Measurements from ENCODE around the gene SLC18A3.

The SLC18A3 gene

DNA sequence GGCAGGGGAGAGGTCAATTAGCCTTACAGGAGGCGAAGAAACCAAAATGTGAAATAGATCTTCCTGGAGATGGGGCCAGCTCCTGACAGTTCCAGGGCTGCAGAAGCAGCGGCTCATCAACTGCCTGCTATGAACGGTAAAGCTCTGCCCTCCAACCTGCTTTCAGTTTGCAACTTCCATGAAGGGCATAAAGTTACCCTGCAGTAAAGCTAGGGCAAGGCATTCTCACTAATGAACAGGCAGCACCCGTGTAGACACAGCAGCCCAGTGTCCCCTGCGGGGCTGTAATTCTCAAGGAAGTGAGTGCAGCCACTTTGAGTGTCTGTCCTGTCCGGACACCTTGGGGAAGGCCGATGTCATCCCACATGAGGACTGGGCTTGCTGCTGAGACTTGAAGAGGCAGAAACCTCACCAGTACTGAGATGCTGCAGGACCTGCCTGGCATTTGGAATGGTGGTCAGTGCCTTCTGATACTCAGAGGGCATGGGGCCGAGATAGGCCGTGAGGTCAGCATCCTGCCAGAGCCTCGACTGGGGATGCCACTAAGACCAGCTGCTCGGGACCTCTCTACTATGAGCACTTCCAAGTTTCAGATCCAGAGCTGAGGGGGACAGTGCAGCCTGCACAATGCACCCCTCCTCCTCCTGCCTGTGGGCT lies 43.3 kb downstream of the SLC18A3 start:
- DNase-seq = no peak

- DNase-seq = no peak
These were observed 44.1 kb downstream of the SLC18A3 start for GRCh38 chr10:49654036-49654693.

- no peak for DNase-seq
These were observed 45.0 kb downstream of the SLC18A3 start for GRCh38 chr10:49655099-49655498.

- no peak for DNase-seq
These were observed 46.9 kb downstream of the SLC18A3 start for GRCh38 chr10:49656845-49657493.

GRCh38 chr10:49657606-49658005 lies 47.5 kb downstream of the SLC18A3 start:
- DNase-seq = no peak

DNA sequence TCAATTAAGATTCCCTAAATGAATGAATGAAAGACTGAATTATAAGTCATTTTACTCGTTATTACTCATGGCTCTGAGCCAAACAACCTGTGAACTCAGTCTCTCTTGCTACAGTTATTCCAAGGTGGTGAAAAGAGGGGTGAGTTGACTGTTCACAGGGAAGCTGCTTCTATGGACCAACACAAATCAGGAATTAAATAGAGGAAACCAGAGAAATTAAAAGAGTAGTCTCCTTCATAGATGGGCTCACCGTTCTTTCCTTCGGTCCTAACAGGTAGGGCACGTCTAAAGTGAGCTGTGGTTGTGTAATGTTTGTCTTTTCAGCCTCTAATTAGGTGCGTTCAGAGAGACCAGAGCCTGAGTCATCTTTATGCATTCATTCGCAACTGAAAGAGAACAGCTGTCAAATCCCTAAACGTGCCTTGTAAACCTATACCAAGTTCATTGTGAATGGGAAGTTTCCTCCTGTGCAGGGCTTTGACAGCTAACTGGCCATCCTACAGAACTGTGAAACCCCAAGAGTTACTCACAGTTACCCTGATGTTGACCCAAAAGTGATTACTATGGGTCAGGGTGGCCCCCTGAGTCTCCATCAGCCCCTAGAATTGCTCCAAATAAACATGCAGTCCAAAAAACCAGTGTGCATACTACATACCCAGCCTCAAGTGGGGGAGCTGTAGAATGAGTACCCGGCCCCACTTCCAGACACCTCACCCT lies 51.2 kb downstream of the SLC18A3 start:
- no peak for DNase-seq

Measured in CD4-positive, alpha-beta T cell treated with Interferon alpha-2 for 1 hour (primary cell).